Mammary epithelial cell (primary cell): ENCODE results near the gene SEC61A1.

Experiments
- EZH2 ChIP-seq: IDR thresholded peaks from 2 replicates; pipeline ENCODE4 v1.6.1; 2012; ENCODE audit warnings: low read length, inconsistent platforms, borderline replicate concordance
- TF ChIP-seq, protein P1 (sequence below), 2 donors: IDR thresholded peaks in 1 of 2; conservative IDR thresholded peaks in 1 of 2; 2 replicates each; pipeline ENCODE4 v1.5.1; 2011 to 2012; ENCODE audit warnings: inconsistent platforms in 2 of 2, low read length in 2 of 2, mild to moderate bottlenecking in 2 of 2, control low read depth in 1 of 2, low read depth in 1 of 2; ENCODE audit not compliant: insufficient read depth in 1 of 2; ENCODE audit errors: extremely low read depth in 1 of 2

DNA sequence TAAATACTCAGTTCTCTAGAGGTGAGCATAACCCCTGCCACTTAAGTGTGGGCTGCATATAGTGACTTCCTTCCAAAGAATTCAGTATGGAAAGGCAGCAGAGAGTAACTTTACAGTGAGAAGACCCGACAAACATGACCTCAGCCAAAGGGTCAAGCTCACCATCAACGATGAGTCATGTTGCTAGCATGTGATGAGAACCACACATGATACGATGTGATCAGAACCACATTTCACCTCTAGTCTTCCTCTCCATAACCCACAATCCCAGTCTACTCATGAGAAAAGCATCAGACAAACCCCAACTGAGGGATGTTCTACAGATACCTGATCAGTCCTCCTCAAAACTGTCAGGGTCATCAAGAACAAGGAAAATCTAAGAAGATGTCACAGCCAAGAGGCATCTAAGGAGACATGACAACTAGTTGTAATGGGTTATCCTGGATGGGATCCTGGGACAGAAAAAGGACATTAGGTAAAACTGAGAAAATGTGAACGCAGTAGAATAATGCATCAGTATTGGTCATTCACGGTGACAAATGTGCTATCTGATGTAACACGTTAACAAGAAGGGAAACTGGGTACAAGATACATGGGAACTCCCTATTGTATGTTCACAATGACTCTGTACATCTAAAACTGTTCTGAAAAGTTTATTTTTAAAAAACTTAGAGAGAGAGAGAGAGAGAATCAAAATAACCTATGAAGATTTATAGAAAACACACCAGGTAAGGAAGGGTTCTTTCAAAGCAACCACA lies 28.3 kb downstream of the SEC61A1 start:
- TF ChIP-seq, protein P1, sequence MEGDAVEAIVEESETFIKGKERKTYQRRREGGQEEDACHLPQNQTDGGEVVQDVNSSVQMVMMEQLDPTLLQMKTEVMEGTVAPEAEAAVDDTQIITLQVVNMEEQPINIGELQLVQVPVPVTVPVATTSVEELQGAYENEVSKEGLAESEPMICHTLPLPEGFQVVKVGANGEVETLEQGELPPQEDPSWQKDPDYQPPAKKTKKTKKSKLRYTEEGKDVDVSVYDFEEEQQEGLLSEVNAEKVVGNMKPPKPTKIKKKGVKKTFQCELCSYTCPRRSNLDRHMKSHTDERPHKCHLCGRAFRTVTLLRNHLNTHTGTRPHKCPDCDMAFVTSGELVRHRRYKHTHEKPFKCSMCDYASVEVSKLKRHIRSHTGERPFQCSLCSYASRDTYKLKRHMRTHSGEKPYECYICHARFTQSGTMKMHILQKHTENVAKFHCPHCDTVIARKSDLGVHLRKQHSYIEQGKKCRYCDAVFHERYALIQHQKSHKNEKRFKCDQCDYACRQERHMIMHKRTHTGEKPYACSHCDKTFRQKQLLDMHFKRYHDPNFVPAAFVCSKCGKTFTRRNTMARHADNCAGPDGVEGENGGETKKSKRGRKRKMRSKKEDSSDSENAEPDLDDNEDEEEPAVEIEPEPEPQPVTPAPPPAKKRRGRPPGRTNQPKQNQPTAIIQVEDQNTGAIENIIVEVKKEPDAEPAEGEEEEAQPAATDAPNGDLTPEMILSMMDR (conservative IDR thresholded peaks at IDR 0.05 in 1 of 2, IDR thresholded peaks at IDR 0.05 in 1 of 2; ENCODE audit: extremely low read depth in 1 of 2, insufficient read depth in 1 of 2, low read depth in 1 of 2, low read length in 2 of 2) = no peak
- no peak for TF ChIP-seq EZH2
